Subcutaneous adipose tissue (tissue), 4 donors: Measurements from ENCODE around the gene PRKRIP1. TPM values are rescaled to one million over a fixed set of nuclear protein-coding genes. Genes with fewer than 3 reads are reported as not detected.

Experiments used
- total RNA-seq, 4 donors: library from RNA; depleted of rRNA; stranded (reverse); fragments of >200 nt; gene quantifications; one replicate each; pipeline ENCODE4 v1.1.0, GENCODE V29; 2016
- TF ChIP-seq, protein P1 (sequence below): fragments of 450-650 bp; IDR thresholded peaks from one replicate; pipeline ENCODE4 v1.5.1; 2016; ENCODE audit warnings: low read depth, mild to moderate bottlenecking, control low read depth, antibody characterized with exemption, moderate library complexity

PRKRIP1 gene
- total RNA-seq, 4 donors from 2014 or later = 14.3 to 39.7 (median 21.9) TPM

DNA sequence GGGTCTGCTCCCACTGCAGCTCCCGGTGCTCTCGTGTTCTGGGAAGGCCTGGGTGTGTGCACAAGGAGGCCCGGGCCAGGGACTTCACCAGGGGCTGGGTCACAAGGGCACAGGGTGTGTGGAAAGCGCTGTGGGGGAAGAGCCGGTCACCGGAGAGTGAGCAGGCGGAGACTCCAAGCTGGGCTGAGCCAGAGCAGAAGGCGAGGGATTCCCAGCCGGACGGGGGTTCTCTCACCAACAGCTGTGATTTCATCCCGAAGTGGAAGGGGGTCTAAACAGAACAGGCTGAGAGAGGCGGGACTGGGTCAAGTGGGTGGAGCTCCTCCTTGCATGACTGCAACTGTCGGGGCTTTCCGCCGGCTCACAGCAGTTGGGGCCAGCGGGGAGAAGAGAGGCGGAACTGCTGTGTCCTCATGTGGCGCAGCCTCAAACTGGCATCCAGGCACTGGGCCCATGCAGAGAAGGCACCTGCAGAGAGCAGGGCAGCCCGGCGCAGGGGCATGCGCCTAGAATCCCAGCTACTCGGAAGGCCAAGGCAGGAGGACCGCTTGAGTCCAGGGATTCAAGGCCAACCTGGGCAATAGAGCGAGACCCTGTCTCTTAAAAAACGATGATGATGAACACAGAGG lies 29.6 kb downstream of the PRKRIP1 start:
- TF ChIP-seq, protein P1, sequence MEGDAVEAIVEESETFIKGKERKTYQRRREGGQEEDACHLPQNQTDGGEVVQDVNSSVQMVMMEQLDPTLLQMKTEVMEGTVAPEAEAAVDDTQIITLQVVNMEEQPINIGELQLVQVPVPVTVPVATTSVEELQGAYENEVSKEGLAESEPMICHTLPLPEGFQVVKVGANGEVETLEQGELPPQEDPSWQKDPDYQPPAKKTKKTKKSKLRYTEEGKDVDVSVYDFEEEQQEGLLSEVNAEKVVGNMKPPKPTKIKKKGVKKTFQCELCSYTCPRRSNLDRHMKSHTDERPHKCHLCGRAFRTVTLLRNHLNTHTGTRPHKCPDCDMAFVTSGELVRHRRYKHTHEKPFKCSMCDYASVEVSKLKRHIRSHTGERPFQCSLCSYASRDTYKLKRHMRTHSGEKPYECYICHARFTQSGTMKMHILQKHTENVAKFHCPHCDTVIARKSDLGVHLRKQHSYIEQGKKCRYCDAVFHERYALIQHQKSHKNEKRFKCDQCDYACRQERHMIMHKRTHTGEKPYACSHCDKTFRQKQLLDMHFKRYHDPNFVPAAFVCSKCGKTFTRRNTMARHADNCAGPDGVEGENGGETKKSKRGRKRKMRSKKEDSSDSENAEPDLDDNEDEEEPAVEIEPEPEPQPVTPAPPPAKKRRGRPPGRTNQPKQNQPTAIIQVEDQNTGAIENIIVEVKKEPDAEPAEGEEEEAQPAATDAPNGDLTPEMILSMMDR = no peak

GRCh38 chr7:102426268-102427018 lies 30.3 kb downstream of the PRKRIP1 start:
- TF ChIP-seq, protein P1 = no peak

DNA sequence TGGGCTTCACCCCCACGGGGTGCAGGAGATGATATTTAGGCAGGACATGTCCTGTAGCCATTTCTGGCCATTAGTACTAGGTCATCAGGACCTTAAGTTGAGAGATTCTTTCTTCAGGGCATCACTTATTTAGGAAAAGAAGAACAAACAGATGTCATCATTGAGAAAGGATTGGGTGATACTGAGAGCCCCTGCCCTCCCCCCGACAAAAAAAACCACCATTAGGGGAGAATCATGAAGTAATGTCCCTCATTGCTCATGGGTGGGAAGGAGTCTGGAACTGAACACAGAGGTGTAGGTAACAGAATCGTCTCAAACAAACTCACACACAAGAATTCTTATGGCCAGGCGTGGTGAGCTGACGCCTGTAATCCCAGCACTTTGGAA lies 30.8 kb downstream of the PRKRIP1 start:
- TF ChIP-seq, protein P1 = no peak

GRCh38 chr7:102429141-102429899 lies 33.2 kb downstream of the PRKRIP1 start:
- TF ChIP-seq, protein P1 = no peak

DNA sequence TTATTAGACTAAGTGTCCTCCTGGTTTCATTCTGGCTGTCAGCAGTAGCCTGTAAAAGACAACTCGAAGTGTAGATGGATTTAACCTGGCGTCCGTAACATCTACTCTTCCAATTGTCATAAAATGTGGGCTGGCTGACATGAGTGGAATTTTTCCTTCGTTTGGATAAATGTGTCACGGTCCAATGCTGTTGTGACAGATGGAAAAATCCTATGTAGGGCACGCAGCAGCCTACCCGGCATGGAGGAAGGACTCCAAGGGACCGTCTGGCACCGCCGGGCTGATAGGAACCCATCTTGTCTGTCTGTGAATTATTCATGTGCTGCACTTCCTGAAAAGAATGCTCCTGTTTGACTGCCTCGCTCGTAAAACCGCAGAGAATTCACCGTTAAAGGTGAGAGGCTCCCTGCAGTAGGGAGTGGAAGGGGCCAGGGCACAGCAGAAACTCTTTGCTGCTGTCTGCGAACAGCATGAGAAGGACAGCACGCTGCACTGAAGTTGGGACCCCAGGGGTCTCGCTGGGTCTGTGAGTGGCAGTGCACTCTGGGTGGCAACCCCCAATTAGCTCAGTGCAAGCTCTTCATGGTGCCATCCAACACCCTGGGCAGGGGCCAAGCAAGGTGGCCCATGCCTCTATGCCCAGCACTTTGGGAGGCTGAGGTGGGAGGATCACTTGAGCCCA lies 35.6 kb downstream of the PRKRIP1 start:
- TF ChIP-seq, protein P1 = no peak

DNA sequence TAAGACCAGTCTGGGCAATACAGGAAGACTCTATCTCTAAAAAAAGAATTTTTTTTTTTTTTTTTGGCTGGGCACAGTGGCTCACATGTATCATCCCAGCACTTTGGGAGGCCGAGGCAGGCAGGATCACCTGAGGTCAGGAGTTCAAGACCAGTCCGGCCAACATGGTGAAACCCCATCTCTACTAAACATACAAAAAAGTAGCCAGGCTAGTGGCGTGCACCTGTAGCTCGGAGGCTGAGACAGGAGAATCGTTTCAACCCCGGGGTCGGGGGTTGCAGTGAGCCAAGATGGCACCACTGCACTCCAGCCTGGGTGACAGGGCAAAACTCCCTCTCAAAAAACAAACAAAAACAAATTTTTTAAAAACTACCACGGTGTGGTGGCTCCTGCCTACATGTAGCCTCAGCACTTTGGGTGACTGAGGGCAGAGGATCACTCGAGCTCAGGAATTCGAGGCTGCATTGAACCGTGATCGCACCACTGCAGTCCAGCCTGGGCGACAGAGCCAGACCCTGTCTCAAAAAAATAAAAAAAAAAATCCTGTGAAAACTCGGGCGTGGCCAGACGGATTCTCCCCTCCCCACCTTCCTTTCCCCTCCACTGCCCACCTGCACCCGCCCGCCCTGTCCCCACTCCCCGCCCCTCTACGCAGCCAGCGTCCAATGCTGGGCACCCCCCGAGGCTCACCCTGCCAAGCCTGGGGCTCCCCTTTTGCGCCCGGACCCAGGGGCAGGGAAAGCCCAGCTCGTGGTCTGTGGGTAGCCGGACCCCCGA lies 36.5 kb downstream of the PRKRIP1 start:
- TF ChIP-seq, protein P1 = no peak
